ENCODE results near the gene S100A11. TPM values are rescaled to one million over a fixed set of nuclear protein-coding genes. Genes with fewer than 3 reads are reported as not detected.

Gene S100A11
- total RNA-seq: 973 and 1,471 TPM in 2 replicates

DNA sequence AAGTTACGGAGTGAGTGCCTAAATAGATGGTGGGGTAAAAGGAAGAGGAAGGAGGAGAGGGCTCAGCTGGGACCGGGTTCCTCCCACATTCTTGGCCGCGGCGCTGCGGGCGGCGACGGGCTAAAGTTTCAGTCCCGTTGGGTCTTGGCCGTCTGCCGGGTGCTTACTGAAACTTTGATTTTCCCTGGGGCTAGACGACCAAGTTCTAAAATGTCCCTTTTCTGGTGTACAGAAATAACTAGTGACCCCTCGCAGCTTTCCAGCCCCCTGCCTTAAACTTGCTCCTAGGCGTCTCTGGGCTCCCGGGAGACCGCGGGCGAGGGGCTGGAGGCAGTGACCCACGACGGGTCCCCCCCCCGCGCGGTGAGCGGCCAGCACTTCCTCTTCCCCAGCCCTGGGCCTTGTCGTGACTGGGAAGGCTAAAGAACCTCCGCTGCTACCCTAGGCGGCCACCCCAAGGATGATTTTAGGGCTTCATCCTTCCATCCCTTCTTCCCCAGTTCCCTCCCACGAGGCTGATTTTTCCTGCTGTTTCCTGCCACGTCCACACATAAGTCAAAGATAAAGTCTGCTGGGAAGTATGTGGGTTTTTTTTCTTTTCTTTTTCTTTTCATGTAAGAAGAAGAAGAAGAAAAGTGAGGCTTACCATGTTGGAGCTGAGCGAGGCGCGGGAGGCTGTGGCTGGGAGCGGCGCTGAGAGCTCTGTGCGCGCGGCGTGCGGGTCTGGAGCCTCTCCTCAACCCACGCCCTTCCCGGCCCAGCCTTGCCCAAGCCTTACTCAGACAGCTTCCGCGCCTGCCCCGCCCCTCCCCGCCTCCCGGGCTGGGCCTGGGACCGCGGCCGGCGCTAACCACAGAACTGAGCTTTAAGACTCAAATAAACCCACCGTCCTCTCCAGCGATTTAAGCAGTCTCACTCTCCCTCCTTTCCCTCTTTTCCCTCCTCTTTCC is at the start of gene S100A11:
TSS of gene S100A11 (minus strand) at position 738 of the 950 bp plus-strand sequence. CDS start at position 649, 89 bp downstream.

DNA sequence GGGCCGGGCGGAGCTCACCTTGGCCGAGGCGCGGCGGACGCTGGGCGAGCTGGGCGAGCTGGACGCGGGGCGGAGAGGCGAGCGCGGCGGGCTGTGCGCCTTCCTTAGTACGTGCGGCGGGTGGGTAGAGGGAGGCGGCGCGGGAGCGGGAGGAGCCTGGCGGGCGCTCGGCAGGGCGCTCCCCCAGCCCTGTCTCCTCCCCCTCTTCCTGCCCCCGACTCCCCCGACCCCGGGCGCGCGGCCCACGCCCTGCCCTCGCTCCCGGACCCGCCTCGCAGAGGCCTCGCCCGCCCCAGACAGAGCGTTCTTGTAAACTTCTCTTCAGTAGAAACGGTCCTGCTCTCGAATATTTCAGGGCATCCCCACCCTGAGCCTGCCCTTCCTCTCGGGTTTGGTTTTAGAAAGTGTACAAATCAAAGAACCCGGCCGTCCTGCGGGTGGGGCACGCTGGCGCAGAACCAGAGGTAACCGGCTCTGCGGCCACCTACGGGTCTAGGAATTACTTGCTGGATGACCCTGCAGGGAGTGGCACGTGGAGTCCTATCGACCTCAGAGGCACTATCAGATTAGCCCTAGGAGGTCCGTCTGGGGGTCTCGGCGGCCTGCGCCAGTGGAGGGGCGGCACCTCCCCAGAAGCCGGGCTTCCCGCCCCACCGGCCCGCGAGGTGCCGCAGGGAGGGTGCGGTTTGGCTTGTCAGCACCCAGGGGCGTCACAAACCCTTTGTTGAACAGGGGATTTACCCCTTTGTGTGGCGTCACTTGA is 42.9 kb downstream of the S100A11 start, which contains the start of gene S100A10:
TSS of gene S100A10 (minus strand) at position 126 of the 763 bp plus-strand sequence. CDS start 7,629 bp downstream, outside the sequence.

Other genes with a start within 250 kb of the S100A11 start
- gene TDRKH, start 246.5 kb downstream of the S100A11 start, total RNA-seq: 12.3 and 13.3 TPM in 2 replicates
- not detected in 2 replicates for gene LINGO4, start 231.6 kb downstream of the S100A11 start, total RNA-seq
- gene RORC, start 205.2 kb downstream of the S100A11 start, total RNA-seq: 0.16 TPM in 1 of 2 replicates, not detected in the other
- gene C2CD4D, start 197.2 kb downstream of the S100A11 start, total RNA-seq: 0.39 and 0.99 TPM in 2 replicates
- gene THEM5, start 183.3 kb downstream of the S100A11 start, total RNA-seq: not detected in 2 replicates
- gene THEM4, start 127.5 kb downstream of the S100A11 start, total RNA-seq: 10.7 and 11.8 TPM in 2 replicates
- gene S100A10, start 43.1 kb downstream of the S100A11 start, total RNA-seq: 417 and 612 TPM in 2 replicates
- gene TCHHL1, start 52.1 kb upstream of the S100A11 start, total RNA-seq: 0.08 TPM in 1 of 2 replicates, not detected in the other
- gene TCHH, start 78.4 kb upstream of the S100A11 start, total RNA-seq: 0.04 TPM in 1 of 2 replicates, not detected in the other
- gene RPTN, start 122.2 kb upstream of the S100A11 start, total RNA-seq: not detected in 2 replicates
- gene HRNR, start 187.2 kb upstream of the S100A11 start, total RNA-seq: not detected in 2 replicates

Data from hair follicular keratinocyte (primary cell).